Stomach (tissue), 4 donors: Measurements from ENCODE around the gene KRTAP5-4.
"Not testable (repeated sequence)": the region's sequence is repeated elsewhere in the genome, so short reads cannot be mapped to it uniquely, and the experiment has no call there.

Experiments used
- EP300 ChIP-seq: sonication (generic); formaldehyde crosslinking; IDR thresholded peaks from one replicate; pipeline ENCODE4 v1.6.1; 2017; ENCODE audit warnings: antibody characterized with exemption
- POLR2A ChIP-seq, 4 donors: fragments of 450-650 bp; IDR thresholded peaks; one replicate each; pipeline ENCODE4 v1.6.1; 2016; ENCODE audit warnings: antibody characterized with exemption in 4 of 4, control low read depth in 2 of 4, mild to moderate bottlenecking in 1 of 4, moderate library complexity in 1 of 4
- POLR2AphosphoS5 ChIP-seq, 3 donors: sonication (generic); formaldehyde crosslinking; IDR thresholded peaks; one replicate each; pipeline ENCODE4 v1.6.1; 2016; ENCODE audit warnings: antibody characterized with exemption in 3 of 3
- TF ChIP-seq, protein P1 (sequence below), 7 experiments: fragments of 450-650 bp in 4 of 7; fragments of 200-600 bp in 3 of 7; sonication (generic) in 3 of 7; IDR thresholded peaks; one replicate each; pipeline ENCODE4 v1.5.1; 2016 to 2019; ENCODE audit warnings: antibody characterized with exemption in 7 of 7, control low read depth in 2 of 7, mild to moderate bottlenecking in 1 of 7

GRCh38 chr11:1646540-1646939 lies 24.6 kb upstream of the KRTAP5-4 start:
- TF ChIP-seq, protein P1, sequence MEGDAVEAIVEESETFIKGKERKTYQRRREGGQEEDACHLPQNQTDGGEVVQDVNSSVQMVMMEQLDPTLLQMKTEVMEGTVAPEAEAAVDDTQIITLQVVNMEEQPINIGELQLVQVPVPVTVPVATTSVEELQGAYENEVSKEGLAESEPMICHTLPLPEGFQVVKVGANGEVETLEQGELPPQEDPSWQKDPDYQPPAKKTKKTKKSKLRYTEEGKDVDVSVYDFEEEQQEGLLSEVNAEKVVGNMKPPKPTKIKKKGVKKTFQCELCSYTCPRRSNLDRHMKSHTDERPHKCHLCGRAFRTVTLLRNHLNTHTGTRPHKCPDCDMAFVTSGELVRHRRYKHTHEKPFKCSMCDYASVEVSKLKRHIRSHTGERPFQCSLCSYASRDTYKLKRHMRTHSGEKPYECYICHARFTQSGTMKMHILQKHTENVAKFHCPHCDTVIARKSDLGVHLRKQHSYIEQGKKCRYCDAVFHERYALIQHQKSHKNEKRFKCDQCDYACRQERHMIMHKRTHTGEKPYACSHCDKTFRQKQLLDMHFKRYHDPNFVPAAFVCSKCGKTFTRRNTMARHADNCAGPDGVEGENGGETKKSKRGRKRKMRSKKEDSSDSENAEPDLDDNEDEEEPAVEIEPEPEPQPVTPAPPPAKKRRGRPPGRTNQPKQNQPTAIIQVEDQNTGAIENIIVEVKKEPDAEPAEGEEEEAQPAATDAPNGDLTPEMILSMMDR (IDR thresholded peaks at IDR 0.05): not testable (repeated sequence)
- TF ChIP-seq POLR2A (IDR thresholded peaks at IDR 0.05); POLR2AphosphoS5 (IDR thresholded peaks at IDR 0.05); EP300: not testable (repeated sequence)
